ENCODE data around the gene ARPC4.

ARPC4 gene

GRCh38 chr3:9754678-9755077 is 38.2 kb upstream of the ARPC4 start:
- no peak for DNase-seq (ENCODE audit: low read depth)
- TF ChIP-seq POLR2A (IDR thresholded peaks at IDR 0.05; ENCODE audit: extremely low read depth, insufficient read length) = no peak
- no peak for TF ChIP-seq MYC (IDR thresholded peaks at IDR 0.05; ENCODE audit: low read depth, low read length)
- TF ChIP-seq MAX (IDR thresholded peaks at IDR 0.05; ENCODE audit: low read depth, low read length) = no peak
- TF ChIP-seq, protein P1, sequence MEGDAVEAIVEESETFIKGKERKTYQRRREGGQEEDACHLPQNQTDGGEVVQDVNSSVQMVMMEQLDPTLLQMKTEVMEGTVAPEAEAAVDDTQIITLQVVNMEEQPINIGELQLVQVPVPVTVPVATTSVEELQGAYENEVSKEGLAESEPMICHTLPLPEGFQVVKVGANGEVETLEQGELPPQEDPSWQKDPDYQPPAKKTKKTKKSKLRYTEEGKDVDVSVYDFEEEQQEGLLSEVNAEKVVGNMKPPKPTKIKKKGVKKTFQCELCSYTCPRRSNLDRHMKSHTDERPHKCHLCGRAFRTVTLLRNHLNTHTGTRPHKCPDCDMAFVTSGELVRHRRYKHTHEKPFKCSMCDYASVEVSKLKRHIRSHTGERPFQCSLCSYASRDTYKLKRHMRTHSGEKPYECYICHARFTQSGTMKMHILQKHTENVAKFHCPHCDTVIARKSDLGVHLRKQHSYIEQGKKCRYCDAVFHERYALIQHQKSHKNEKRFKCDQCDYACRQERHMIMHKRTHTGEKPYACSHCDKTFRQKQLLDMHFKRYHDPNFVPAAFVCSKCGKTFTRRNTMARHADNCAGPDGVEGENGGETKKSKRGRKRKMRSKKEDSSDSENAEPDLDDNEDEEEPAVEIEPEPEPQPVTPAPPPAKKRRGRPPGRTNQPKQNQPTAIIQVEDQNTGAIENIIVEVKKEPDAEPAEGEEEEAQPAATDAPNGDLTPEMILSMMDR (IDR thresholded peaks at IDR 0.05; ENCODE audit: low read depth, low read length) = no peak
- H3K4me3 ChIP-seq (ENCODE audit: low read depth, low read length) = no peak overlapping the region

DNA sequence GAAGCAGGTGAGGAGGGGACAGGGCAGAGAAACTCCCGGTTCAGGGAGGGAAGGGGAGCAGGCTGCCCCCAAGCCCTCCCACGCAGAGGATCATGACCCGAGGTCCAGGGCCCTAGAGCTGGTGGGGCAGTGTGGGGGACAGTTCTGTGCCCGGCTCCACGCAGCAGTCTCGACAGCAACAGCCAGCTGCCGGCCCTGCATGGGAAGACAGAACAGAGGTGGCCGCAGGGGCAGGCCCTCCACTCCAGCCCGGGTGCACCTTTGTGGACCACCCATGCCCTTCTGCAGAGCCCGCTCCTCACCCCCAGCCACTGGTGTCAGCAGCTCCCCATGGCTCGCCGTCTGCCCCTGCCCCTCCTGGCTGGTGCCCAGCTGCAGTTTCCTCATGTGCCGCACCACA is 35.5 kb upstream of the ARPC4 start:
- DNase-seq (ENCODE audit: low read depth) = no peak
- no peak overlapping the region for H3K4me3 ChIP-seq (ENCODE audit: low read depth, low read length)
- TF ChIP-seq MAX (IDR thresholded peaks at IDR 0.05; ENCODE audit: low read depth, low read length) (no peak), POLR2A (IDR thresholded peaks at IDR 0.05; ENCODE audit: extremely low read depth, insufficient read length) (no peak), MYC (IDR thresholded peaks at IDR 0.05; ENCODE audit: low read depth, low read length) (no peak)
- TF ChIP-seq, protein P1 (IDR thresholded peaks at IDR 0.05; ENCODE audit: low read depth, low read length) = no peak

DNA sequence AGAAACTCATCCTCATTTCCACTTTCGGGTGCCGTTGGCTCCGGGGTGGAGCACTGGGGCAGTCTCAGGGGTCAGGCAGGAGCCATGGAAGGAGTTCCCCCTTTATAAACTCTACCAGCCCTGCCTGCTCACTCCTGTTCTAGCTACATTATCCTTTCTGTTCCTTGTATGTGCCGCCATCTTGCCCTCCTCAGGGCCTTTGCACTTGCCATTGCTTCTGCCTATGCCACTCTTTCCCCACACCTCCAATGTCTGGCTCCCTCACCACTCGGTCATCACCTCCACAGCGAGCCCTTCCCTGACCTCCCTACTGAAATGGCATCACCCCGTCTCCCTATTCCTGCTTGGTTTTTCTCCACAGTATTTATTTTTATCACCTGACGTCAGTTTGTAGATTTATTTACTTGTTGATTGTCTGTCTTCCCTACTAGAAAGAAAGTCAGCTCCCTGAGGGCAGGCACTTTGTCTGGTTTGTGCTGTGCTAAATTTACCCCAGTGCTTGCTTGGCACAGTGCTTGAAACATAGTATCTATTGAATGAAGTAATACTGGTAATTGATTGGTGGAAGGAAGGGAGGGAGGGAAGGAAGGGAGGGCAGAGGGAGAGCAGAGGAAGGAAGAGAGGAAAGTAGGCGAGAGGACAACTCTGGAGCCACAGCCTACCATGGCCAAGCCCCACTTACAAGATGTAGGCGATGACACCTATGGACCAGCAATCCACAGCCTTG is 31.9 kb upstream of the ARPC4 start:
- TF ChIP-seq, protein P1 (IDR thresholded peaks at IDR 0.05; ENCODE audit: low read depth, low read length) = no peak
- TF ChIP-seq MAX (IDR thresholded peaks at IDR 0.05; ENCODE audit: low read depth, low read length) (no peak), MYC (IDR thresholded peaks at IDR 0.05; ENCODE audit: low read depth, low read length) (no peak), POLR2A (IDR thresholded peaks at IDR 0.05; ENCODE audit: extremely low read depth, insufficient read length) (no peak)
- no peak overlapping the region for H3K4me3 ChIP-seq (ENCODE audit: low read depth, low read length)
- no peak for DNase-seq (ENCODE audit: low read depth)

DNA sequence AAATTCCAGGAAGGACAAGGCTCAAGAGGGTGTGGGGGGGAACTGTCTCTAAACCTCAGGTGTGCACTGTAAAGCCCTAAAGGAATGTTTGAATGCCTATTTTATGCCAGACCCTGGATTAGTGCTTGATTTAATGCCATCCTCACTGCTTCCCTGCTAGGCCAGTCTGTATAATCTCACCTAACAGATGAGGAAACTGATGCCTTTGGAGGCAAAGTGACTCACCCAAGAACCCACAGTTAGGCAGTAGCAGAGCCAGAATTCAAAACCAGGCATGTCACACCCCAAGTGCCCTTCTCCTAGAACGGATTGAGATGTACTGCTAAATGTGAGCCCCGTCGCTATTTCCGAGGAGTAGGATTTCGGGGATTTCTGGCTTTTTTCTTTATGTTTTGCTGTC is 31.0 kb upstream of the ARPC4 start:
- TF ChIP-seq MAX (IDR thresholded peaks at IDR 0.05; ENCODE audit: low read depth, low read length) (no peak), POLR2A (IDR thresholded peaks at IDR 0.05; ENCODE audit: extremely low read depth, insufficient read length) (no peak), MYC (IDR thresholded peaks at IDR 0.05; ENCODE audit: low read depth, low read length) (no peak)
- TF ChIP-seq, protein P1 (IDR thresholded peaks at IDR 0.05; ENCODE audit: low read depth, low read length) = no peak
- DNase-seq (ENCODE audit: low read depth) = no peak
- no peak overlapping the region for H3K4me3 ChIP-seq (ENCODE audit: low read depth, low read length)

DNA sequence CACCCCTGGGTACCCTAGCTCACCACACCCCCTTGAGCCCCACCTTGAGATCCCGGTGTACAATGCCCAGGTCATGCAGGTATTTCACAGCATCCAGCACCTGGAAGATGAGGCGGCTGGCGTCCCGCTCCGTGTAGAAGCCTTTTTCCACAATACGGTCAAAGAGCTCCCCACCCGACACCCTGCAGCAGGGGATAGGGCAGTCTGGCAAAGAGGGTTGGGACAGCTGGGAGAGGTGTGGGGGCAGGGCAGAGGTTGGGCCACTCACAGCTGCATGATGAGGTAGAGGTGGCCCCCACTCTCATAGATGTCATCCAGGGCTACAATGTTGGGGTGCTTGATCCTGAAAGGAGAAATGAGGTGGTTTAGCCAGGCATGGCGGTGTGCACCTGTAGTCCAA is 30.0 kb upstream of the ARPC4 start:
- no peak overlapping the region for H3K4me3 ChIP-seq (ENCODE audit: low read depth, low read length)
- TF ChIP-seq MYC (IDR thresholded peaks at IDR 0.05; ENCODE audit: low read depth, low read length) = no peak
- no peak for TF ChIP-seq MAX (IDR thresholded peaks at IDR 0.05; ENCODE audit: low read depth, low read length)
- TF ChIP-seq, protein P1 (IDR thresholded peaks at IDR 0.05; ENCODE audit: low read depth, low read length) = no peak
- no peak for TF ChIP-seq POLR2A (IDR thresholded peaks at IDR 0.05; ENCODE audit: extremely low read depth, insufficient read length)
- DNase-seq (ENCODE audit: low read depth) = no peak
